ENCODE results near the gene CACNA1A. TPM values are rescaled to one million over a fixed set of nuclear protein-coding genes. Genes with fewer than 3 reads are reported as not detected.
A peak's percentile ranks its signal among the peaks of the same experiment; 100 is the strongest.
"Not testable (repeated sequence)": the region's sequence is repeated elsewhere in the genome, so short reads cannot be mapped to it uniquely, and the experiment has no call there.

CACNA1A gene
- total RNA-seq, 2 experiments from 2014 or later = 0.33 to 0.35 TPM

DNA sequence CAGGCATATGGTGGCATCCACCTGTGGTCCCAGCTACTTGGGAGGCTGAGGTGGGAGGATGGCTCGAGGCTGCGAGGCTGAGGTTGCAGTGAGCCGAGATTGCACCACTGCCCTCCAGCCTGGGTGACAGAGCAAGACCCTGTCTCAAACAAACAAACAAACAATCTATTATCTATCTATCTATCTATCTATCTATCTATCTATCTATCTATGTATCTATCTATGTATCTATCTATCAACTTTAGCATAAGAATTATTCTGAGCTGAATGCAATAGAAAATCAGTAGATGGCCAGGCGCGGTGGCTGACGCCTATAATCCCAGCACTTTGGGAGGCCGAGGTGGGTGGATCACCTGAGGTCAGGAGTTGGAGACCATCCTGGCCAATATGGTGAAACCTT is 304.2 kb downstream of the CACNA1A start:
- H3K36me3 Mint-ChIP-seq (ENCODE audit: low read depth); intact Hi-C loops (cut with micrococcal nuclease); DNase-seq; H3K9me3 Mint-ChIP-seq; H3K27me3 Mint-ChIP-seq (ENCODE audit: low read depth); H3K27ac Mint-ChIP-seq; H3K4me1 Mint-ChIP-seq (ENCODE audit: low read depth); H3K4me3 Mint-ChIP-seq: not testable (repeated sequence)
- CTCF ChIA-PET = interaction anchor here (0.6 kb wide), 1 partner anchor 10 kb away, joined by 3 read pairs; no protein-coding TSS in a partner anchor

GRCh38 chr19:13198634-13199033 is 307.6 kb downstream of the CACNA1A start:
- Mint-ChIP-seq H3K4me3 (no peak overlapping the region), H3K27me3 (ENCODE audit: low read depth) (no peaks in the 10 kb centered on the region), H3K4me1 (ENCODE audit: low read depth) (peaks cover 14% of the 10 kb centered on the region), H3K27ac (no peak overlapping the region), H3K9me3 (no peaks in the 10 kb centered on the region), H3K36me3 (ENCODE audit: low read depth) (no peaks in the 10 kb centered on the region)
- intact Hi-C loops (cut with micrococcal nuclease) = no loop called here
- no peak for DNase-seq
- CTCF ChIA-PET = interaction anchor here (0.7 kb wide), 1 partner anchor 633 kb away, joined by 4 read pairs; no protein-coding TSS in a partner anchor

GRCh38 chr19:13195678-13196077 is 310.6 kb downstream of the CACNA1A start:
- peaks cover 25% of the 10 kb centered on the region for H3K4me1 Mint-ChIP-seq (ENCODE audit: low read depth)
- no peaks in the 10 kb centered on the region for H3K36me3 Mint-ChIP-seq (ENCODE audit: low read depth)
- H3K27ac Mint-ChIP-seq = no peak overlapping the region
- DNase-seq = peak; percentile 75
- CTCF ChIA-PET = interaction anchor here (0.5 to 4.2 kb wide), 25 partner anchors 10 to 394 kb away, joined by 3 to 49 read pairs (median 5); no protein-coding TSS in a partner anchor
- H3K4me3 Mint-ChIP-seq = no peak overlapping the region
- no peaks in the 10 kb centered on the region for H3K27me3 Mint-ChIP-seq (ENCODE audit: low read depth)
- no peaks in the 10 kb centered on the region for H3K9me3 Mint-ChIP-seq
- intact Hi-C loops (cut with micrococcal nuclease) = no loop called here

- intact Hi-C loops (cut with micrococcal nuclease) = loop anchor here (5.0 kb wide), 1 partner anchor 34 kb away; no protein-coding TSS in a partner anchor
- CTCF ChIA-PET = interaction anchor here (1.2 kb wide), 2 partner anchors 22 to 72 kb away, joined by 3 to 4 read pairs; no protein-coding TSS in a partner anchor
- Mint-ChIP-seq H3K4me1 (ENCODE audit: low read depth) (peaks cover 41% of the 10 kb centered on the region), H3K9me3 (no peaks in the 10 kb centered on the region), H3K36me3 (ENCODE audit: low read depth) (no peaks in the 10 kb centered on the region), H3K27me3 (ENCODE audit: low read depth) (no peaks in the 10 kb centered on the region), H3K27ac (no peak overlapping the region), H3K4me3 (no peak overlapping the region)
- DNase-seq = peak; percentile 54
Observed at GRCh38 chr19:13190781-13191540, 315.3 kb downstream of the CACNA1A start.

DNA sequence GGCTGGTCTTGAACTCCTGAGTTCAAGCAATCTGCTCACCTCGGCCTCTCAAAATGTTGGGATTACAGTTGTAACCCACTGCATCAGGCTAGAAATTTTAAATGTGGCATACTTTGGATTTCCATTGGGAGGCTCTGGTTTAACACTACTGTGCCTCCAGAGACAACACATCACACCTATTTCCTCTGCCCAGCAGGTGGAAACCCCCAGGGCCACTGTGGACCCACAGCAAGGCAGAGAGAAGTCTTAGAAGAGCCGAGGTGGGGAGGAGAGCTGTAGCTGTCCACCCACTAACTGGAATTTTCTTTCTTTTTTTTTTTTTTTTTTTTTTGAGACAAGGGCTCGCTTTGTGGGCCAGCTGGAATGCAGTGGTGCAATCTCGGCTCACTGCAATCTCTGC is 316.7 kb downstream of the CACNA1A start:
- Mint-ChIP-seq H3K36me3 (ENCODE audit: low read depth) (no peaks in the 10 kb centered on the region), H3K27ac (no peak overlapping the region), H3K9me3 (no peaks in the 10 kb centered on the region), H3K27me3 (ENCODE audit: low read depth) (no peaks in the 10 kb centered on the region), H3K4me3 (no peak overlapping the region), H3K4me1 (ENCODE audit: low read depth) (peaks cover 36% of the 10 kb centered on the region)
- CTCF ChIA-PET = interaction anchor here (0.7 to 1.2 kb wide), 4 partner anchors 20 to 73 kb away, joined by 3 to 7 read pairs (median 4); no protein-coding TSS in a partner anchor
- intact Hi-C loops (cut with micrococcal nuclease) = no loop called here
- no peak for DNase-seq

DNA sequence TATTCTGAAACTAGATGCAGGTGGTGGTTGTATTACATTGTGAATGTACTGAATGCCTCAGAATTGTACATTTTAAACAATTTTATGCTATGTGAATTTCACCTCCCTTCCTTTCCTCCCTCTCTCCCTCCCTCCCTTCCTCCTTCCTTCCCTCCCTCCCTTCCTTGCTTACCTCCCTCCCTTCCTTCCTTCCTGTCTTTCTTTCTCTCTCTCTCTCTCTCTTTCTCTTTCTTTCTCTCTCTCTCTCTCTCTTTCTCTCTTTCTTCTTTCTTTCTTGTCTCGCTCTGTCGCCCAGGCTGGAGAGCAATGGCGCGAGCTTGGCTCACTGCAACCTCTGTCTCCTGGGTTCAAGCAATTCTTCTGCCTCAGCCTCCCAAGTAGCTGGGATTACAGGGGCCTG is 318.9 kb downstream of the CACNA1A start:
- CTCF ChIA-PET = interaction anchor here (0.7 kb wide), 1 partner anchor 7 kb away, joined by 3 read pairs; no protein-coding TSS in a partner anchor
- Mint-ChIP-seq H3K27ac (no peak overlapping the region), H3K9me3 (no peaks in the 10 kb centered on the region), H3K27me3 (ENCODE audit: low read depth) (no peaks in the 10 kb centered on the region), H3K36me3 (ENCODE audit: low read depth) (no peaks in the 10 kb centered on the region), H3K4me1 (ENCODE audit: low read depth) (peaks cover 27% of the 10 kb centered on the region), H3K4me3 (no peak overlapping the region)
- DNase-seq = no peak
- intact Hi-C loops (cut with micrococcal nuclease) = no loop called here

DNA sequence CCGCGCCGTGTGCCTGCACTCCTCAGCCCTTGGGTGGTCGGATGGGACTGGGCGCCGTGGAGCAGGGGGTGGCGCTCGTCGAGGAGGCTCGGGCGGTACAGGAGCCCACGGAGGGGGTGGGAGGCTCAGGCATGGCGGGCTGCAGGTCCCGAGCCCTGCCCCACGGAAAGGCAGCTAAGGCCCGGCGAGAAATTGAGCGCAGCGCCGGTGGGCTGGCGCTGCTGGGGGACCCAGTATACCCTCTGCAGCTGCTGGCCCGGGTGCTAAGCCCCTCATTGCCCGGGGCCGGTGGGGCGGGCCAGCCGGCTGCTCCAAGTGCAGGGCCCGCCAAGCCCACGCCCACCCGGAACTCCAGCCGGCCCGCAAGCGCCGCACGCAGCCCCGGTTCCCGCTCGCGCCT is 319.6 kb downstream of the CACNA1A start:
- H3K36me3 Mint-ChIP-seq (ENCODE audit: low read depth); H3K27me3 Mint-ChIP-seq (ENCODE audit: low read depth); intact Hi-C loops (cut with micrococcal nuclease); H3K9me3 Mint-ChIP-seq; H3K27ac Mint-ChIP-seq; DNase-seq; H3K4me3 Mint-ChIP-seq: not testable (repeated sequence)
- H3K4me1 Mint-ChIP-seq (ENCODE audit: low read depth) = peaks cover 33% of the 10 kb centered on the region
- CTCF ChIA-PET = interaction anchor here (0.6 to 1.7 kb wide), 3 partner anchors 8 to 31 kb away, joined by 3 to 9 read pairs (median 3); no protein-coding TSS in a partner anchor

- H3K27me3 Mint-ChIP-seq (ENCODE audit: low read depth); intact Hi-C loops (cut with micrococcal nuclease); H3K9me3 Mint-ChIP-seq; H3K4me3 Mint-ChIP-seq; DNase-seq; H3K36me3 Mint-ChIP-seq (ENCODE audit: low read depth); H3K27ac Mint-ChIP-seq: not testable (repeated sequence)
- H3K4me1 Mint-ChIP-seq (ENCODE audit: low read depth) = peaks cover 30% of the 10 kb centered on the region
- CTCF ChIA-PET = interaction anchor here (0.5 to 1.7 kb wide), 4 partner anchors 8 to 303 kb away, joined by 3 to 9 read pairs (median 4); no protein-coding TSS in a partner anchor
Observed at GRCh38 chr19:13185763-13186657, 320.3 kb downstream of the CACNA1A start.

- DNase-seq; H3K9me3 Mint-ChIP-seq; H3K4me3 Mint-ChIP-seq; H3K27me3 Mint-ChIP-seq (ENCODE audit: low read depth); H3K27ac Mint-ChIP-seq; intact Hi-C loops (cut with micrococcal nuclease); H3K36me3 Mint-ChIP-seq (ENCODE audit: low read depth): not testable (repeated sequence)
- peaks cover 38% of the 10 kb centered on the region for H3K4me1 Mint-ChIP-seq (ENCODE audit: low read depth)
- CTCF ChIA-PET = interaction anchor here (1.3 to 1.7 kb wide), 2 partner anchors 11 to 30 kb away, joined by 3 to 9 read pairs; no protein-coding TSS in a partner anchor
Observed at GRCh38 chr19:13184926-13185325, 321.4 kb downstream of the CACNA1A start.

DNA sequence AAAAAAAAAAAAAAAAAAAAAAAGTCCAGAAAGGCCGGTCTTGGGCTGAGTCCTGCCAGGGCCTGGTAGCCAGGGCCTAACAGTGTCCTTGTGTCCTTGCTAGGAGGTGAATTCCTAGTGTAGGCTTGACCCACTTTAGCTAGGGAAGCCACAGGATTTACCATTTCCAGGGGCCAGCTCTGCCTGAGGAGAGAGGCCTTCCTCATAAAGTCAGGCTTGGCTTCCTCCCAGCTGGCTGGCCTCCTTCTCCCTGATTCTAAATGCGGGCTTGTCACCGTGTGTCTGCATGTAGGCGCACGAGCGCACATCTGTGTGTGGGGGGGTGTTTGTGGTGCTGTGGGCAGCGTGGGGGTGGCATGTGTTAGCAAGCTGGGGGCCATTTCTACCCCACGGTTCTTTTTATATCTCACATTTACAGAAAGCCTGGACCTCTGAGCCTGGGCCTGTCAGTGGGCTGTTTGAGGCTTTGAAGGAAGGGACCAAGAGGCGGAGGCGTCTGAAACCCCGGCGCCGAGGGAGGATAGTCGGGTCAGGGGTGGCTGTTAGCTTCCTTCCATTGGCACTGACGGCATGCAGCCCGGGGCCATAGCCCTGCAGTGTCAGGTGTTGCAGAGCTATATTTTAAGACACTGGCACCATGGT is 324.4 kb downstream of the CACNA1A start:
- H3K36me3 Mint-ChIP-seq (ENCODE audit: low read depth) = no peaks in the 10 kb centered on the region
- peak; percentile 36 for DNase-seq
- CTCF ChIA-PET = interaction anchor here (1.4 to 3.2 kb wide), 3 partner anchors 12 to 216 kb away, joined by 3 to 23 read pairs (median 5); no protein-coding TSS in a partner anchor
- intact Hi-C loops (cut with micrococcal nuclease) = no loop called here
- H3K27me3 Mint-ChIP-seq (ENCODE audit: low read depth) = no peaks in the 10 kb centered on the region
- H3K4me3 Mint-ChIP-seq = no peak overlapping the region
- peaks cover 28% of the 10 kb centered on the region for H3K4me1 Mint-ChIP-seq (ENCODE audit: low read depth)
- H3K27ac Mint-ChIP-seq = peak overlapping the region; percentile 53
- H3K9me3 Mint-ChIP-seq = no peaks in the 10 kb centered on the region

DNA sequence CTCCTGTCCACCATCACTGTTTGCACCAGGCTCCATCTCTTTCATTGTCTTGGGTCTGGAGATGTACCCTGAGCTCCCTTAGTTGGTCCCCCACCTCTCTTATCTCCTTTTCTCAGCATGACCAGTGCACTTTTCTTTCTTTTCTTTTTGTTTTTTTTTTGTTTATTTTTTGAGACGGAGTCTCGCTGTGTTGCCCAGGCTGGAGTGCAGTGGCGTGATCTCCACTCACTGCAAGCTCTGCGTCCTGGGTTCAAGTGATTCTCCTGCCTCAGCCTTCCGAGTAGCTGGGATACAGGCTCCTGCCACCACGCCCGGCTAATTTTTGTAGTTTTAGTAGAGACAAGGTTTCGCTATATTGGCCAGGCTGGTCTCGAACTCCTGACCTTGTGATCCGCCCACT is 328.0 kb downstream of the CACNA1A start:
- intact Hi-C loops (cut with micrococcal nuclease); H3K9me3 Mint-ChIP-seq; DNase-seq; H3K27me3 Mint-ChIP-seq (ENCODE audit: low read depth); CTCF ChIA-PET; H3K4me3 Mint-ChIP-seq; H3K36me3 Mint-ChIP-seq (ENCODE audit: low read depth); H3K27ac Mint-ChIP-seq: not testable (repeated sequence)
- H3K4me1 Mint-ChIP-seq (ENCODE audit: low read depth) = peaks cover 33% of the 10 kb centered on the region

GRCh38 chr19:13177584-13177983 is 328.7 kb downstream of the CACNA1A start:
- CTCF ChIA-PET; H3K36me3 Mint-ChIP-seq (ENCODE audit: low read depth); DNase-seq; H3K27me3 Mint-ChIP-seq (ENCODE audit: low read depth); H3K9me3 Mint-ChIP-seq; intact Hi-C loops (cut with micrococcal nuclease); H3K27ac Mint-ChIP-seq; H3K4me3 Mint-ChIP-seq: not testable (repeated sequence)
- peaks cover 40% of the 10 kb centered on the region for H3K4me1 Mint-ChIP-seq (ENCODE audit: low read depth)

Measured in activated naive CD4-positive, alpha-beta T cell treated with anti-CD3 and anti-CD28 coated beads for 36 hours (primary cell).